ENCODE results near the gene PHACTR1.

GRCh38 chr6:12815884-12816600, 99.5 kb downstream of the PHACTR1 start:
- TF ChIP-seq, protein P1, sequence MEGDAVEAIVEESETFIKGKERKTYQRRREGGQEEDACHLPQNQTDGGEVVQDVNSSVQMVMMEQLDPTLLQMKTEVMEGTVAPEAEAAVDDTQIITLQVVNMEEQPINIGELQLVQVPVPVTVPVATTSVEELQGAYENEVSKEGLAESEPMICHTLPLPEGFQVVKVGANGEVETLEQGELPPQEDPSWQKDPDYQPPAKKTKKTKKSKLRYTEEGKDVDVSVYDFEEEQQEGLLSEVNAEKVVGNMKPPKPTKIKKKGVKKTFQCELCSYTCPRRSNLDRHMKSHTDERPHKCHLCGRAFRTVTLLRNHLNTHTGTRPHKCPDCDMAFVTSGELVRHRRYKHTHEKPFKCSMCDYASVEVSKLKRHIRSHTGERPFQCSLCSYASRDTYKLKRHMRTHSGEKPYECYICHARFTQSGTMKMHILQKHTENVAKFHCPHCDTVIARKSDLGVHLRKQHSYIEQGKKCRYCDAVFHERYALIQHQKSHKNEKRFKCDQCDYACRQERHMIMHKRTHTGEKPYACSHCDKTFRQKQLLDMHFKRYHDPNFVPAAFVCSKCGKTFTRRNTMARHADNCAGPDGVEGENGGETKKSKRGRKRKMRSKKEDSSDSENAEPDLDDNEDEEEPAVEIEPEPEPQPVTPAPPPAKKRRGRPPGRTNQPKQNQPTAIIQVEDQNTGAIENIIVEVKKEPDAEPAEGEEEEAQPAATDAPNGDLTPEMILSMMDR (IDR thresholded peaks at IDR 0.05; ENCODE audit: low read length), result no peak
- TF ChIP-seq EZH2 (IDR thresholded peaks at IDR 0.05; ENCODE audit: borderline replicate concordance, low read length), result no peak

Measured in OCI-LY1 (cell line).